ENCODE data around the gene TMEM89. TPM values are rescaled to one million over a fixed set of nuclear protein-coding genes. Genes with fewer than 3 reads are reported as not detected.

Gene TMEM89
- total RNA-seq, 1 donor from 2014 or later, result not detected

GRCh38 chr3:48612309-48612708 lies 9.3 kb downstream of the TMEM89 start:
- DNase-seq, result no peak

- peak; percentile 90 for DNase-seq
Observed at GRCh38 chr3:48609088-48610005, 12.2 kb downstream of the TMEM89 start, which contains the start of gene UQCRC1. TSS of gene UQCRC1 (minus strand) at chr3:48609646. CDS start at chr3:48609620, 26 bp downstream.

- DNase-seq, result no peak
Observed at GRCh38 chr3:48607519-48607918, 14.1 kb downstream of the TMEM89 start.

- no peak for DNase-seq
Observed at GRCh38 chr3:48601622-48601994, 20.0 kb downstream of the TMEM89 start.

- DNase-seq, result no peak
Observed at GRCh38 chr3:48600711-48601621, 20.6 kb downstream of the TMEM89 start.

- no peak for DNase-seq
Observed at GRCh38 chr3:48599509-48600285, 21.9 kb downstream of the TMEM89 start.

GRCh38 chr3:48599077-48599501 lies 22.5 kb downstream of the TMEM89 start:
- DNase-seq, result peak; percentile 49

GRCh38 chr3:48598323-48599076 lies 23.1 kb downstream of the TMEM89 start:
- peak; percentile 86 for DNase-seq

GRCh38 chr3:48597408-48597800 lies 24.2 kb downstream of the TMEM89 start:
- no peak for DNase-seq

- no peak for DNase-seq
Observed at GRCh38 chr3:48596676-48597407, 24.7 kb downstream of the TMEM89 start.

- DNase-seq, result no peak
Observed at GRCh38 chr3:48596157-48596556, 25.4 kb downstream of the TMEM89 start.

GRCh38 chr3:48595526-48596121 lies 25.9 kb downstream of the TMEM89 start:
- peak; percentile 60 for DNase-seq

- DNase-seq, result no peak
Observed at GRCh38 chr3:48595075-48595525, 26.5 kb downstream of the TMEM89 start, which contains the start of gene COL7A1. TSS of gene COL7A1 (minus strand) at chr3:48595329. CDS start at chr3:48595159, 170 bp downstream.

GRCh38 chr3:48594417-48595049 lies 27.0 kb downstream of the TMEM89 start:
- no peak for DNase-seq

- no peak for DNase-seq
Observed at GRCh38 chr3:48593337-48593736, 28.2 kb downstream of the TMEM89 start.

GRCh38 chr3:48592519-48593087 lies 29.0 kb downstream of the TMEM89 start:
- no peak for DNase-seq

GRCh38 chr3:48591886-48592518 lies 29.6 kb downstream of the TMEM89 start:
- no peak for DNase-seq

GRCh38 chr3:48591436-48591835 lies 30.1 kb downstream of the TMEM89 start:
- DNase-seq, result no peak

- DNase-seq, result no peak
Observed at GRCh38 chr3:48588230-48588629, 33.3 kb downstream of the TMEM89 start.
